ENCODE data around the gene TMEM9B.
A peak's percentile ranks its signal among the peaks of the same experiment; 100 is the strongest.

Gene TMEM9B

GRCh38 chr11:8971924-8972316 is 7.7 kb upstream of the TMEM9B start:
- no peak overlapping the region for H3K27ac ChIP-seq (ENCODE audit: low read length)
- peaks cover 0 to 4% of the 10 kb centered on the region in 2 donors for H3K36me3 ChIP-seq (ENCODE audit: control insufficient read depth in 2 of 2, insufficient read depth in 2 of 2, low read length in 2 of 2)
- no peaks in the 10 kb centered on the region for H3K4me1 ChIP-seq (ENCODE audit: control insufficient read depth, insufficient read depth, low read length)
- no peaks in the 10 kb centered on the region for H3K27me3 ChIP-seq (ENCODE audit: control insufficient read depth in 1 of 2, insufficient read depth in 2 of 2, low read length in 2 of 2)
- H3K9ac ChIP-seq (ENCODE audit: low read length in 2 of 2), result no peak overlapping the region
- no peaks in the 10 kb centered on the region for H3K9me3 ChIP-seq (ENCODE audit: control insufficient read depth in 2 of 2, low read length in 2 of 2)
- H3K4me3 ChIP-seq (ENCODE audit: low read length in 2 of 2), result no peak overlapping the region

DNA sequence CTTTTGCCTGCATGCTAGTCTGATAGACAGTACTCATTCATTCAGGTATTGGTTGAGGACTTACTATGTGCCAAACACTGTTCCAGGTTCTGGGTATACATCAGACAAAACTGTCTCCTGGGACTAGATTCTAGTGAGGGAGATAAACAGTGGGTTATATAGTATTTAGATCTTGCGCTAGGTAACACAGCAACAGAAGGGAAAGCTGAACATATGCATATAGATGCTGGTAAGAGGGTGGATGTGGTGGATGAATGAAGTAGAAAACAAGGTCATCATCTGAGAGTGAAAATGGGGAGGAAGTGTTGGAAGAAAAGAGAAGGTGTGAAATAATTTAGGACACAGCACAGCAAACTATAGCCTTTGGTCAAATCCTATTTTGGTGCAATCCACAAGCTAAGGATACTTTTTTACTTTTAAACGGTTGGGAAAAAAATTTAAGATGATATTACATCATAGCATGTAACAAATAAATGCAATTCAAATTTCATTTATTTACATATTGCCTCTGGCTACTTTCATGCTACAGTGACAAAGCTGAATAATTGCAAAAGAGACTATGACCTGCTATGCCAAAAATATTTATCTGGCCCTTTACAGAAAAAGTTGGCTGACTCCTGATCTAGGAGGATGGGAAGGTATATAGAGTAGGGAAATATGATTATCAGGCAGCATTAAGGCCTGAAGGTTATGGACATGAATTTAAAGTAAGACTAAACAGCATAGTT is 7.1 kb upstream of the TMEM9B start:
- no peak overlapping the region for H3K4me3 ChIP-seq (ENCODE audit: low read length in 2 of 2)
- peaks cover 0 to 4% of the 10 kb centered on the region in 2 donors for H3K36me3 ChIP-seq (ENCODE audit: control insufficient read depth in 2 of 2, insufficient read depth in 2 of 2, low read length in 2 of 2)
- H3K4me1 ChIP-seq (ENCODE audit: control insufficient read depth, insufficient read depth, low read length), result no peaks in the 10 kb centered on the region
- H3K27ac ChIP-seq (ENCODE audit: low read length), result no peak overlapping the region
- no peaks in the 10 kb centered on the region for H3K9me3 ChIP-seq (ENCODE audit: control insufficient read depth in 2 of 2, low read length in 2 of 2)
- no peaks in the 10 kb centered on the region for H3K27me3 ChIP-seq (ENCODE audit: control insufficient read depth in 1 of 2, insufficient read depth in 2 of 2, low read length in 2 of 2)
- H3K9ac ChIP-seq (ENCODE audit: low read length in 2 of 2), result no peak overlapping the region

DNA sequence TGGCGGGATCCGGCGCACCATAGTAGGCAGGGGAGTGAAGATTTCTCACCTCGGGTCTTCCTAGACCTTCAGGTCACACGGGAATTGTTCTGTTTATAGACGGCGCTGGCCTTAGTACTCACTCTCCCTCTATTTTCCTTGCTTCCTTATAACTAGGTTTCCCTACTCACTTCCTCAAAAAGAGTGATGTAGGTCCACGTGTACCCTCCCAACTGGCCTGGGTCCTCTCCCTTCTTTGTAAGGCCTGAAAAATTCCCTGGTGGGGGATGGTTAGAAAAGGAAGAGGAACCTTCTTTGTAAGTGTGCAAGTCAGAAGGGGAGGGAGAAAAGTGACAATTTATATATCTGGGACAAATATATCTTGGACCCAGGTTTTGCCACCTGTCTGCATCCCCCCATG is 2.9 kb upstream of the TMEM9B start:
- Histone ChIP-seq H3K27ac (ENCODE audit: low read length) (no peak overlapping the region), H3K27me3 (ENCODE audit: control insufficient read depth in 1 of 2, insufficient read depth in 2 of 2, low read length in 2 of 2) (no peaks in the 10 kb centered on the region), H3K9me3 (ENCODE audit: control insufficient read depth in 2 of 2, low read length in 2 of 2) (no peaks in the 10 kb centered on the region), H3K9ac (ENCODE audit: low read length in 2 of 2) (no peak overlapping the region), H3K4me3 (ENCODE audit: low read length in 2 of 2) (no peak overlapping the region), H3K4me1 (ENCODE audit: control insufficient read depth, insufficient read depth, low read length) (peaks cover 19% of the 10 kb centered on the region), H3K36me3 (ENCODE audit: control insufficient read depth in 2 of 2, insufficient read depth in 2 of 2, low read length in 2 of 2) (peaks cover 0 to 4% of the 10 kb centered on the region in 2 donors)

DNA sequence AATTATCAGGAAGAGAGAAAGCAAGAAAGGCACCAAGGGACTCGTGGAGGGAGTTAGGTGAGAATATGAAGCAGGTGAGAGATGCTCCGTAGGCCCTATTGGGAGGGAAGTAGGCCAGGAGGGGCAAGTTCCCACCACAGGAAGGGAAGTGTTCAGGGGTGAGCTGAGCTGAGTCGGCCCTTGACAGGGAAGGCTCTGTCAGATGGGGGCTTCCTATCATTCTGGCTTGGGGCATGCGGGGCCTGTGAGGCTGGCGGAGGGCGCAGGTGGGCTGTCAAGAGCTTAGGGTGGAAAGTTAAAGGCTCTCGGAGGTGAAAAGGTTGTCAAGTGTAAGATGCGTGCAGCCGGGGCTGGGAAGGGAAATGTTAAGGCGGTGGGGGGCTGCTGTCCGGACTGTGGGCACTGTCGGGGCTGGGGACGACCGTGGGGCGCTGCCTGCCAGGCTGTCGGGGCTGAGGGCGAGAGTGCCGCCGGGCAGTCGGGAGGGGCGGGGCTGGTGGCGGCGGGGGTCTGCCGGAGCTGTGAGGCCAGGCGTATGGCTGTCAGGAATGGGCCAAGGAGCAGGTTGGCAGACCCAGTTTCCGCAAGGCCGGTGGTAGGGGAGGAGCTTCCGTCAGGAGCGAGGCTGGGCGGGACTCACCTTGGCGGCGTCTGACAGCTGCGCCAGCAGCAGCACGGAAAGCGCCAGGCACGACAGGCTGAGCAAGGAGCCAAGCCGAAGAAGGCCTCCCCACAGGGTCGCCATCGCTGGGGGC is 496 bp downstream of the TMEM9B start:
- H3K9me3 ChIP-seq (ENCODE audit: control insufficient read depth in 2 of 2, low read length in 2 of 2), result no peaks in the 10 kb centered on the region
- peak overlapping the region; percentile 98 for H3K27ac ChIP-seq (ENCODE audit: low read length)
- peak overlapping the region; percentile 91 to 92 for H3K4me3 ChIP-seq (ENCODE audit: low read length in 2 of 2)
- H3K36me3 ChIP-seq (ENCODE audit: control insufficient read depth in 2 of 2, insufficient read depth in 2 of 2, low read length in 2 of 2), result peaks cover 0 to 6% of the 10 kb centered on the region in 2 donors
- H3K4me1 ChIP-seq (ENCODE audit: control insufficient read depth, insufficient read depth, low read length), result peaks cover 23% of the 10 kb centered on the region
- H3K9ac ChIP-seq (ENCODE audit: low read length in 2 of 2), result peak overlapping the region; percentile 97 to 98
- H3K27me3 ChIP-seq (ENCODE audit: control insufficient read depth in 1 of 2, insufficient read depth in 2 of 2, low read length in 2 of 2), result no peaks in the 10 kb centered on the region

DNA sequence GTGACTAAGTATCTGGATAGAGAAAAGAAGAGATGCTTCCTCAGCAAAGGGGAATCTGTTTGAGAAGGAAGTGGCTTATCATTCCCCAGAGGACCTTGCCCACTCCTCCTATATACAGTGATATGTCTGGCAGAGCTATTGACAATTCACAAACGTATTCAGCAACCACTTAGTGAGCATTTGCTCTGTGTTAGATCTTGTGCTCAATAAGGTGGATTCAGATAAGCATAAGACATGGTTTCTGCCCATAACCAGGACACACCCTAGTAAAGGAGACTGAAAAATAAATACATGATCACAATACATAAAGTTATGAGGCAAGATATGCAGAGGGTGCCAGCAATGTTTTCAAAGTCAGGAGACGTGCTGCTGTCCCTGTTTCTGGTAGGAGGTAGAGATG is 1.4 kb downstream of the TMEM9B start:
- Histone ChIP-seq H3K4me3 (ENCODE audit: low read length in 2 of 2) (peak overlapping the region; percentile 33 to 92), H3K36me3 (ENCODE audit: control insufficient read depth in 2 of 2, insufficient read depth in 2 of 2, low read length in 2 of 2) (peaks cover 0 to 6% of the 10 kb centered on the region in 2 donors), H3K27me3 (ENCODE audit: control insufficient read depth in 1 of 2, insufficient read depth in 2 of 2, low read length in 2 of 2) (no peaks in the 10 kb centered on the region), H3K4me1 (ENCODE audit: control insufficient read depth, insufficient read depth, low read length) (peaks cover 23% of the 10 kb centered on the region), H3K27ac (ENCODE audit: low read length) (peak overlapping the region; percentile 98), H3K9me3 (ENCODE audit: control insufficient read depth in 2 of 2, low read length in 2 of 2) (no peaks in the 10 kb centered on the region), H3K9ac (ENCODE audit: low read length in 2 of 2) (peak overlapping the region; percentile 97 to 98)

GRCh38 chr11:8961401-8961800 is 2.8 kb downstream of the TMEM9B start:
- Histone ChIP-seq H3K9me3 (ENCODE audit: control insufficient read depth in 2 of 2, low read length in 2 of 2) (no peaks in the 10 kb centered on the region), H3K4me3 (ENCODE audit: low read length in 2 of 2) (no peak overlapping the region), H3K4me1 (ENCODE audit: control insufficient read depth, insufficient read depth, low read length) (peaks cover 23% of the 10 kb centered on the region), H3K9ac (ENCODE audit: low read length in 2 of 2) (peak overlapping the region in 1 of 2 donors; percentile 28), H3K36me3 (ENCODE audit: control insufficient read depth in 2 of 2, insufficient read depth in 2 of 2, low read length in 2 of 2) (peaks cover 2% of the 10 kb centered on the region in 2 donors), H3K27ac (ENCODE audit: low read length) (no peak overlapping the region), H3K27me3 (ENCODE audit: control insufficient read depth in 1 of 2, insufficient read depth in 2 of 2, low read length in 2 of 2) (no peaks in the 10 kb centered on the region)

GRCh38 chr11:8959546-8960166 is 4.6 kb downstream of the TMEM9B start:
- H3K4me1 ChIP-seq (ENCODE audit: control insufficient read depth, insufficient read depth, low read length), result peaks cover 16% of the 10 kb centered on the region
- peak overlapping the region in 1 of 2 donors; percentile 3 for H3K4me3 ChIP-seq (ENCODE audit: low read length in 2 of 2)
- peak overlapping the region in 1 of 2 donors; percentile 7 for H3K9ac ChIP-seq (ENCODE audit: low read length in 2 of 2)
- peak overlapping the region; percentile 74 for H3K27ac ChIP-seq (ENCODE audit: low read length)
- no peaks in the 10 kb centered on the region for H3K27me3 ChIP-seq (ENCODE audit: control insufficient read depth in 1 of 2, insufficient read depth in 2 of 2, low read length in 2 of 2)
- H3K36me3 ChIP-seq (ENCODE audit: control insufficient read depth in 2 of 2, insufficient read depth in 2 of 2, low read length in 2 of 2), result peaks cover 2 to 5% of the 10 kb centered on the region in 2 donors
- H3K9me3 ChIP-seq (ENCODE audit: control insufficient read depth in 2 of 2, low read length in 2 of 2), result no peaks in the 10 kb centered on the region

DNA sequence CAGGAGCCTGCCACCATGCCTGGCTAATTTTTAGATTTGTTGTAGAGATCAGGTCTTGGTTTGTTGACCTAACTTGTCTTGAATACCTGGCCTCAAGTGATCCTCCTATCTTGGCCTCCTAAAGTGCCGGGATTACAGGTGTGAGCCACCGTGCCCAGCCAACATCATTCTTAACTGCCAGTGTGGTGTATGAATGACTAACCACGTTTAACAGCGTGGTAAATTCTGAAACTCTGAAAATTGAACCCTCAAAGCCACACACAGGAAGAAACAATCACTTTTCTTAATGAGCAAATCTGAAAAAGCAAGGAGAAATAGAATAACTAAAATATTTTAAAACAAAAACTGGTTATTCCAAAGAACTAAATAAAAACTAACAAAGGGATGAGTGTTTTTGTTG is 7.4 kb downstream of the TMEM9B start:
- H3K27ac ChIP-seq (ENCODE audit: low read length), result no peak overlapping the region
- H3K4me1 ChIP-seq (ENCODE audit: control insufficient read depth, insufficient read depth, low read length), result peaks cover 4% of the 10 kb centered on the region
- no peak overlapping the region for H3K9ac ChIP-seq (ENCODE audit: low read length in 2 of 2)
- no peaks in the 10 kb centered on the region for H3K9me3 ChIP-seq (ENCODE audit: control insufficient read depth in 2 of 2, low read length in 2 of 2)
- H3K36me3 ChIP-seq (ENCODE audit: control insufficient read depth in 2 of 2, insufficient read depth in 2 of 2, low read length in 2 of 2), result peaks cover 10 to 12% of the 10 kb centered on the region in 2 donors
- no peak overlapping the region for H3K4me3 ChIP-seq (ENCODE audit: low read length in 2 of 2)
- no peaks in the 10 kb centered on the region for H3K27me3 ChIP-seq (ENCODE audit: control insufficient read depth in 1 of 2, insufficient read depth in 2 of 2, low read length in 2 of 2)

GRCh38 chr11:8948886-8949285 is 15.4 kb downstream of the TMEM9B start:
- Histone ChIP-seq H3K9me3 (ENCODE audit: control insufficient read depth in 2 of 2, low read length in 2 of 2) (no peaks in the 10 kb centered on the region), H3K9ac (ENCODE audit: low read length in 2 of 2) (no peak overlapping the region), H3K4me3 (ENCODE audit: low read length in 2 of 2) (no peak overlapping the region), H3K4me1 (ENCODE audit: control insufficient read depth, insufficient read depth, low read length) (no peaks in the 10 kb centered on the region), H3K36me3 (ENCODE audit: control insufficient read depth in 2 of 2, insufficient read depth in 2 of 2, low read length in 2 of 2) (peaks cover 21 to 31% of the 10 kb centered on the region in 2 donors), H3K27ac (ENCODE audit: low read length) (no peak overlapping the region), H3K27me3 (ENCODE audit: control insufficient read depth in 1 of 2, insufficient read depth in 2 of 2, low read length in 2 of 2) (no peaks in the 10 kb centered on the region)

- no peaks in the 10 kb centered on the region for H3K27me3 ChIP-seq (ENCODE audit: control insufficient read depth in 1 of 2, insufficient read depth in 2 of 2, low read length in 2 of 2)
- no peaks in the 10 kb centered on the region for H3K4me1 ChIP-seq (ENCODE audit: control insufficient read depth, insufficient read depth, low read length)
- no peaks in the 10 kb centered on the region for H3K9me3 ChIP-seq (ENCODE audit: control insufficient read depth in 2 of 2, low read length in 2 of 2)
- peaks cover 17 to 22% of the 10 kb centered on the region in 2 donors for H3K36me3 ChIP-seq (ENCODE audit: control insufficient read depth in 2 of 2, insufficient read depth in 2 of 2, low read length in 2 of 2)
- H3K27ac ChIP-seq (ENCODE audit: low read length), result no peak overlapping the region
- H3K9ac ChIP-seq (ENCODE audit: low read length in 2 of 2), result no peak overlapping the region
- no peak overlapping the region for H3K4me3 ChIP-seq (ENCODE audit: low read length in 2 of 2)
These were observed 16.9 kb downstream of the TMEM9B start for GRCh38 chr11:8947230-8947943.

Measured in stomach smooth muscle (tissue), 2 donors.